K562 (cell line): ENCODE measurements around the gene PREX1. TPM values are rescaled to one million over a fixed set of nuclear protein-coding genes. Genes with fewer than 3 reads are reported as not detected.
A peak's percentile ranks its signal among the peaks of the same experiment; 100 is the strongest.

ENCODE experiments used
- ATAC-seq: fragments of 200-7000 bp; cut with Tn5 transposase; 3 replicates; pipeline ENCODE4 v1.9.1; 2020; ENCODE audit warnings: moderate library complexity
- Bru-seq: library from RNA; stranded (reverse); fragments of 400-500 nt; gene quantifications from one replicate; lab custom pipeline; 2021; lab: Mats Ljungman, UMichigan
- BruChase-seq, 2 experiments: library from RNA; stranded (reverse); fragments of 400-500 nt; gene quantifications; one replicate each; lab custom pipeline; 2021; lab: Mats Ljungman, UMichigan
- BruUV-seq: library from RNA; stranded (reverse); fragments of 400-500 nt; replicated peaks from 2 replicates; lab custom pipeline; 2021; lab: Mats Ljungman, UMichigan
- CTCF ChIA-PET: fragments of 300-600 bp; formaldehyde crosslinking; extraction: SDS; loops from one replicate; lab custom pipeline; 2021; ENCODE audit warnings: low intra/inter-chr PET ratio; lab: Yijun Ruan, JAX
- POLR2A ChIA-PET: fragments of 300-600, 350-650 bp; sonication (Branson Sonifier 250); formaldehyde crosslinking; extraction: SDS; loops from one replicate; lab custom pipeline; 2021; ENCODE audit warnings: antibody characterized with exemption, inconsistent platforms; lab: Yijun Ruan, JAX
- DNase-seq, 4 experiments: peaks; one replicate each; pipeline versions ENCODE4 v3.0.0 to v3.0.0-alpha.2; 2011 to 2018; ENCODE audit warnings: low spot score in 3 of 4, mixed read lengths in 3 of 4; ENCODE audit errors: extremely low read depth in 1 of 4
- FAIRE-seq: peaks from 2 replicates; lab custom pipeline; 2011; peaks lifted over from hg19 to GRCh38; lab: Jason Lieb, UNC
- H2AFZ ChIP-seq: 2 replicates; pipeline ENCODE4 v1.6.0; 2011; ENCODE audit warnings: low read depth, low read length, control low read depth, inconsistent platforms
- H3K27ac ChIP-seq: fragments of 200-600 bp; 3 replicates; pipeline ENCODE4 v1.8.0; 2011; ENCODE audit warnings: low read depth, mild to moderate bottlenecking, control low read depth, inconsistent platforms, low read length, moderate library complexity, mixed read lengths; ENCODE audit errors: extremely low read depth
- H3K27me3 ChIP-seq, 2 experiments: fragments of 300-600 bp in 1 of 2; 2 replicates in 1 of 2; 3 replicates in 1 of 2; pipeline versions ENCODE4 v1.6.0 to v1.8.0; 2011; ENCODE audit warnings: inconsistent platforms in 2 of 2, low read length in 2 of 2, mild to moderate bottlenecking in 1 of 2, mixed read lengths in 1 of 2, moderate library complexity in 1 of 2; ENCODE audit not compliant: control insufficient read depth in 2 of 2, insufficient read depth in 2 of 2
- H3K36me3 ChIP-seq: fragments of 300-600 bp; 3 replicates; pipeline ENCODE4 v1.8.0; 2011; ENCODE audit warnings: mild to moderate bottlenecking, low read length, inconsistent platforms; ENCODE audit not compliant: control insufficient read depth, insufficient read depth
- H3K4me1 ChIP-seq, 2 experiments: fragments of 200-600 bp in 1 of 2; replicated peaks in 1 of 2; 2 replicates in 1 of 2; 3 replicates in 1 of 2; pipeline versions ENCODE4 v1.5.1 to v1.8.0; 2011; ENCODE audit warnings: inconsistent platforms in 2 of 2, low read length in 2 of 2, mild to moderate bottlenecking in 1 of 2, mixed read lengths in 1 of 2, moderate library complexity in 1 of 2; ENCODE audit not compliant: control insufficient read depth in 2 of 2, insufficient read depth in 2 of 2
- H3K4me2 ChIP-seq: 2 replicates; pipeline ENCODE4 v1.6.1; 2011; ENCODE audit warnings: low read length, control low read depth, inconsistent platforms, mixed read lengths; ENCODE audit not compliant: insufficient read depth
- H3K4me3 ChIP-seq: fragments of 200-600 bp; sonication (generic), shearing (Covaris generic); 2 replicates; pipeline ENCODE4 v1.5.1; 2016; ENCODE audit warnings: control low read depth, inconsistent platforms
- H3K79me2 ChIP-seq: fragments of 200-600 bp; 3 replicates; pipeline ENCODE4 v1.8.0; 2011; ENCODE audit warnings: low read length, inconsistent platforms; ENCODE audit not compliant: control insufficient read depth, insufficient read depth
- H3K9ac ChIP-seq, 2 experiments: 2 replicates each; pipeline versions ENCODE4 v1.6.0 to v1.6.1; 2011; ENCODE audit warnings: low read depth in 2 of 2, low read length in 2 of 2, control low read depth in 1 of 2, inconsistent platforms in 1 of 2, mild to moderate bottlenecking in 1 of 2, mixed read lengths in 1 of 2; ENCODE audit not compliant: insufficient read depth in 1 of 2
- H3K9me1 ChIP-seq: one replicate; pipeline ENCODE4 v1.6.0; 2011; ENCODE audit warnings: inconsistent platforms, mild to moderate bottlenecking, low read length, moderate library complexity; ENCODE audit not compliant: control insufficient read depth, insufficient read depth
- H3K9me3 ChIP-seq: replicated peaks from 2 replicates; pipeline ENCODE4 v1.5.1; 2011; ENCODE audit warnings: low read depth, low read length, inconsistent platforms; ENCODE audit not compliant: control insufficient read depth, insufficient read depth
- H4K20me1 ChIP-seq: replicated peaks from 2 replicates; pipeline ENCODE4 v1.6.1; 2011; ENCODE audit warnings: low read length, inconsistent platforms, mixed read lengths; ENCODE audit not compliant: control insufficient read depth, insufficient read depth
- E2F6 ChIP-seq, 2 experiments: IDR thresholded peaks; 2 replicates each; pipeline ENCODE4 v1.6.1; 2011; ENCODE audit warnings: borderline replicate concordance in 1 of 2, control low read depth in 1 of 2, low read depth in 1 of 2, low read length in 1 of 2, mild to moderate bottlenecking in 1 of 2, mixed read lengths in 1 of 2, moderate library complexity in 1 of 2; ENCODE audit not compliant: insufficient read depth in 1 of 2, insufficient read length in 1 of 2, poor library complexity in 1 of 2, severe bottlenecking in 1 of 2; ENCODE audit errors: extremely low read depth in 1 of 2
- KAT7 ChIP-seq: sonication (generic); formaldehyde crosslinking; IDR thresholded peaks from 2 replicates; pipeline ENCODE4 v1.8.0; 2022; ENCODE audit warnings: missing genetic modification reagents, mild to moderate bottlenecking, borderline replicate concordance
- PHB ChIP-seq: fragments of 250-450 bp; sonication (Bioruptor Pico); IDR thresholded peaks from 2 replicates; pipeline ENCODE4 v1.5.0; 2021
- TBP ChIP-seq: optimal IDR thresholded peaks from 2 replicates; pipeline ENCODE3; 2011; ENCODE audit warnings: low read depth, low read length, improper control_type of control experiment
- TOE1 ChIP-seq, 2 experiments: fragments of 450-650 bp in 1 of 2; sonication (generic) in 1 of 2; formaldehyde crosslinking in 1 of 2; IDR thresholded peaks; 2 replicates each; pipeline versions ENCODE4 v1.7.1 to v1.8.0; 2016 to 2022; ENCODE audit warnings: borderline replicate concordance in 2 of 2, mild to moderate bottlenecking in 2 of 2, antibody characterized with exemption in 1 of 2, inconsistent platforms in 1 of 2, low read depth in 1 of 2, missing genetic modification reagents in 1 of 2, moderate library complexity in 1 of 2
- WHSC1 ChIP-seq: IDR thresholded peaks from one replicate; pipeline ENCODE4 v1.6.1; 2012; ENCODE audit warnings: low read length, control low read depth, inconsistent platforms
- ZNF184 ChIP-seq: sonication (generic); formaldehyde crosslinking; IDR thresholded peaks from 2 replicates; pipeline ENCODE4 v1.5.0; 2020; ENCODE audit warnings: missing genetic modification reagents
- WGBS: fragments of 100-300 bp; shearing (Covaris generic); methylation state at CpG from one replicate; pipeline ENCODE4 v1.1.6; 2016; ENCODE audit warnings: low coverage, mixed read lengths; ENCODE audit not compliant: insufficient coverage; ENCODE audit errors: missing lambda C conversion rate; 5-methylcytosine and 5-hydroxymethylcytosine counted together
- in situ Hi-C: fragments of 300-500 bp; cut with MboI; formaldehyde crosslinking; loops from 4 replicates; pipeline ENCODE4 v1.15.0; 2018; ENCODE audit warnings: inconsistent platforms, mixed read lengths
- intact Hi-C: fragments of 100-400 bp; cut with micrococcal nuclease; formaldehyde crosslinking; loops from 2 replicates; pipeline ENCODE4 v1.14.2; 2022
- long read RNA-seq, 3 experiments: library from polyadenylated mRNA in 2 of 3; library from RNA in 1 of 3; unstranded in 2 of 3; stranded (forward) in 1 of 3; transcript quantifications; one replicate each; pipeline ENCODE4 v2.0.0, GENCODE V29; 2019 to 2022
- polyA minus RNA-seq, 3 experiments: library from RNA; depleted of rRNA, polyadenylated mRNA; stranded (reverse); fragments of >200 nt; gene quantifications; 2 replicates each; pipeline ENCODE4 v1.2.3, GENCODE V29; 2011
- polyA plus RNA-seq, 8 experiments: library from polyadenylated mRNA; depleted of rRNA in 4 of 8; stranded (reverse) in 5 of 8; unstranded in 3 of 8; fragments of >200 nt; fragmentation: Nextera tagmentation in 2 of 8; fragmentation: Illumina TruSeq in 1 of 8; extraction: Ambion mirVana in 2 of 8; extraction: Trizol in 1 of 8; gene quantifications; 2 replicates each; pipeline versions ENCODE4 v1.2.1 to v1.2.3, GENCODE V29; 2011 to 2014; ENCODE audit warnings: inconsistent platforms in 1 of 8, missing spikeins in 1 of 8
- total RNA-seq, 7 experiments: library from RNA; depleted of rRNA in 6 of 7; stranded (reverse); fragments of >200 nt in 6 of 7; fragmentation: Illumina TruSeq in 2 of 7; extraction: Trizol in 2 of 7; gene quantifications; 2 replicates each; pipeline versions ENCODE4 v1.2.1 to v1.2.3, GENCODE V29; 2011 to 2021; ENCODE audit warnings: low replicate concordance in 1 of 7

PREX1 gene, protein sequence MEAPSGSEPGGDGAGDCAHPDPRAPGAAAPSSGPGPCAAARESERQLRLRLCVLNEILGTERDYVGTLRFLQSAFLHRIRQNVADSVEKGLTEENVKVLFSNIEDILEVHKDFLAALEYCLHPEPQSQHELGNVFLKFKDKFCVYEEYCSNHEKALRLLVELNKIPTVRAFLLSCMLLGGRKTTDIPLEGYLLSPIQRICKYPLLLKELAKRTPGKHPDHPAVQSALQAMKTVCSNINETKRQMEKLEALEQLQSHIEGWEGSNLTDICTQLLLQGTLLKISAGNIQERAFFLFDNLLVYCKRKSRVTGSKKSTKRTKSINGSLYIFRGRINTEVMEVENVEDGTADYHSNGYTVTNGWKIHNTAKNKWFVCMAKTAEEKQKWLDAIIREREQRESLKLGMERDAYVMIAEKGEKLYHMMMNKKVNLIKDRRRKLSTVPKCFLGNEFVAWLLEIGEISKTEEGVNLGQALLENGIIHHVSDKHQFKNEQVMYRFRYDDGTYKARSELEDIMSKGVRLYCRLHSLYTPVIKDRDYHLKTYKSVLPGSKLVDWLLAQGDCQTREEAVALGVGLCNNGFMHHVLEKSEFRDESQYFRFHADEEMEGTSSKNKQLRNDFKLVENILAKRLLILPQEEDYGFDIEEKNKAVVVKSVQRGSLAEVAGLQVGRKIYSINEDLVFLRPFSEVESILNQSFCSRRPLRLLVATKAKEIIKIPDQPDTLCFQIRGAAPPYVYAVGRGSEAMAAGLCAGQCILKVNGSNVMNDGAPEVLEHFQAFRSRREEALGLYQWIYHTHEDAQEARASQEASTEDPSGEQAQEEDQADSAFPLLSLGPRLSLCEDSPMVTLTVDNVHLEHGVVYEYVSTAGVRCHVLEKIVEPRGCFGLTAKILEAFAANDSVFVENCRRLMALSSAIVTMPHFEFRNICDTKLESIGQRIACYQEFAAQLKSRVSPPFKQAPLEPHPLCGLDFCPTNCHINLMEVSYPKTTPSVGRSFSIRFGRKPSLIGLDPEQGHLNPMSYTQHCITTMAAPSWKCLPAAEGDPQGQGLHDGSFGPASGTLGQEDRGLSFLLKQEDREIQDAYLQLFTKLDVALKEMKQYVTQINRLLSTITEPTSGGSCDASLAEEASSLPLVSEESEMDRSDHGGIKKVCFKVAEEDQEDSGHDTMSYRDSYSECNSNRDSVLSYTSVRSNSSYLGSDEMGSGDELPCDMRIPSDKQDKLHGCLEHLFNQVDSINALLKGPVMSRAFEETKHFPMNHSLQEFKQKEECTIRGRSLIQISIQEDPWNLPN (N-terminal part only)
- total RNA-seq (2011; cell fraction: chromatin; rRNA removed; ENCODE audit: low replicate concordance), result 7.3 and 17.0 TPM in 2 replicates
- total RNA-seq (2011; cell fraction: nucleolus; rRNA removed), result 5.9 and 8.0 TPM in 2 replicates
- total RNA-seq (2011; cell fraction: nucleoplasm; rRNA removed), result 7.9 and 9.6 TPM in 2 replicates
- total RNA-seq (2014; rRNA removed) (5.4 and 9.3 TPM in 2 replicates), total RNA-seq (2014; rRNA removed; fragmentation: Illumina TruSeq; extraction: Trizol) (3.3 and 5.1 TPM in 2 replicates), total RNA-seq (2015; rRNA removed; fragmentation: Illumina TruSeq; extraction: Trizol) (4.7 and 4.8 TPM in 2 replicates), total RNA-seq (2021) (9.0 and 10.4 TPM in 2 replicates), polyA plus RNA-seq (2011; rRNA removed) (1.8 and 4.9 TPM in 2 replicates), polyA plus RNA-seq (2014; fragmentation: Illumina TruSeq; extraction: Trizol) (5.5 and 6.1 TPM in 2 replicates), polyA plus RNA-seq (2014; fragmentation: Nextera tagmentation; extraction: Ambion mirVana) (1 to 10 TPM in 1 of 2 experiments, under 1 TPM in 1; 0.37 to 1.6 TPM), polyA plus RNA-seq (2014; rRNA removed) (4.2 and 4.4 TPM in 2 replicates), polyA minus RNA-seq (2011; rRNA and poly(A)+ RNA removed) (3.3 and 4.7 TPM in 2 replicates), Bru-seq, nascent RNA (percentile 53 among the genes with signal in this experiment), BruChase-seq, experiment 1, labeled RNA remaining after a 2-hour chase (percentile 55 among the genes with signal in this experiment), BruChase-seq, experiment 2, labeled RNA remaining after a 6-hour chase (percentile 52 among the genes with signal in this experiment)
- 2.5 and 2.6 TPM in 2 replicates for polyA plus RNA-seq (2011; cell fraction: cytosol; rRNA removed)
- 5.3 and 7.3 TPM in 2 replicates for polyA plus RNA-seq (2011; cell fraction: nucleus; rRNA removed)
- 5.7 and 10.6 TPM in 2 replicates for polyA plus RNA-seq (2012)
- 1.6 and 4.8 TPM in 2 replicates for polyA minus RNA-seq (2011; cell fraction: cytosol; rRNA and poly(A)+ RNA removed)
- polyA minus RNA-seq (2011; cell fraction: nucleus; rRNA and poly(A)+ RNA removed), result 2.7 and 8.8 TPM in 2 replicates
- long read RNA-seq, experiment 1, partial matches to known transcripts, result 4 of 14 reads
- long read RNA-seq, experiment 1, other reads (novel, unspliced or antisense), result 10 of 14 reads
- long read RNA-seq, experiment 2, partial matches to known transcripts, result 1 of 7 reads
- long read RNA-seq, experiment 2, other reads (novel, unspliced or antisense), result 6 of 7 reads
- long read RNA-seq, experiment 3, result 0 reads

DNA sequence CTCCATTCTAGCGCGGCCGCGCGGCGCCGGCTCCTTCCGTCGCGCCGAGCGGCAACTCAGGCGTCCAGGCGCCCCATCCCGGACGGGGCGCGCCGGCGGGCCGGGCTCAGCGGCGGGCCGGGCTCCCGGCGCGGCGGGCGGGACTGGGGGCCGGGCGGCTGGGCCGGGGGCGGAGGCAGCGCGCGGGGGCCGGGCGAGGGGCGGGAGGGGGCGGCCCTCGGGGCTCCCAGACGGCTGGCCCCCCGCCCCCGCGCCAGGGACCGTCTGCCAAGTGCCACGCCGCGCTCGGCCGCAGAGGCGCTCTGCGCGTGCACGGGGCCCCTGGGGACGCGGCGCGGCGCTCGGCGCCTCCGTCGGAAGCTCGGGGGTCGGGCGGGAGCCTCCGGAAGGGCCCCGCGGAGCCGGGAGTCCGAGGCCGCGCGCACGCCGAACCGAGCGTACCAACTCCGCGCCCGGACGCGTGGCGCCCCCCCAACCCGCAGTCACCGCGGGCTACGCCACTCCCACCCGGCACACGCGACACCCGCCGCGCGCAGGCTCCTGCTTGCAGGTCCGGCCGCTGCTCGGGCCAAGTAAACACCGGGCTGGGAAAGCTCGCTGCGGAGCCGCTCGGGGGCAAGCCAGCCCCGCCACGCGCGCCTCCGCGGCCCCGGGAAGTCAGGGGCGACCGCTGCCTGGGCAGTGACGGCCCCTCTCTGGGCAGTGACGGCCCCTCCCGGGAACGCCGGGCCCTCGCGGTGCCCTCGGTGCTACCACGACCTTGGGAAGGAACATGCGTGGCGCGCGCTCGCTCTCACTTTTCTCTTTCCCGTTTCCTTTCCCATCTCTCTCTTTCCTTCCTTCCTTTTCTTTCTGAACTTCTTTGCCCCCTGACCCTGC, at the start of gene PREX1:
PREX1 (minus strand) TSS at position 145 of the 879 bp plus-strand sequence; CDS start at position 6, 139 bp downstream.
- peak within 1 kb of the TSS; percentile 69 for H3K27ac ChIP-seq
- ATAC-seq (peak; percentile 88), DNase-seq (peak; percentile 85 to 98 (median 94)), FAIRE-seq (no peak)
- ChIA-PET POLR2A (interaction anchor here (1.3 to 1.5 kb wide), 3 partner anchors 14 to 25 kb away, joined by 3 read pairs; no protein-coding TSS in a partner anchor), CTCF (interaction anchor here (0.6 kb wide), 1 partner anchor 208 kb away, joined by 3 read pairs; no protein-coding TSS in a partner anchor)
- H3K4me3 ChIP-seq, result peak within 1 kb of the TSS; percentile 57
- 0 out of 2 replicates have a peak, but pooled peaks cover 4% of the 10 kb centered on the region for H4K20me1 ChIP-seq
- no TSS peak for BruUV-seq
- H3K79me2 ChIP-seq, result no peaks in the 10 kb centered on the region
- no peaks in the 10 kb centered on the region for H3K27me3 ChIP-seq
- H3K9me1 ChIP-seq, result no peaks in the 10 kb centered on the region
- H3K9ac ChIP-seq, result peak within 1 kb of the TSS; percentile 73 to 92
- H2AFZ ChIP-seq, result peak within 1 kb of the TSS; percentile 87
- no peaks in the 10 kb centered on the region for H3K9me3 ChIP-seq
- intact Hi-C loops (no loop called here), in situ Hi-C loops (no loop called here)
- peak within 1 kb of the TSS; percentile 72 for H3K4me2 ChIP-seq
- peaks cover 28 to 32% of the 10 kb centered on the region in 2 experiments for H3K4me1 ChIP-seq
- no peaks in the 10 kb centered on the region for H3K36me3 ChIP-seq
- WGBS, result 1% methylated on average over 45 of the region's 128 CpGs
- TF ChIP-seq KAT7 (CRISPR knock-in tag) (peak; percentile 51; the same call in 1 of the 2 replicates), TOE1 (IDR thresholded peaks at IDR 0.05; ENCODE audit: borderline replicate concordance) (no peak), TOE1 (CRISPR knock-in tag; IDR thresholded peaks at IDR 0.05; ENCODE audit: borderline replicate concordance, low read depth) (no peak), TBP (peak; percentile 11), PHB (CRISPR knock-in tag) (peak; percentile 26; the same call in 1 of the 2 replicates), E2F6 (IDR thresholded peaks at IDR 0.05; ENCODE audit: borderline replicate concordance in 1 of 2, extremely low read depth in 1 of 2, insufficient read depth in 1 of 2, insufficient read length in 1 of 2, low read depth in 1 of 2, low read length in 1 of 2, poor library complexity in 1 of 2, severe bottlenecking in 1 of 2) (peak in 1 of 2 experiments; percentile 65), WHSC1 (no peak), ZNF184 (CRISPR knock-in tag) (no peak)
